HG03045 (cell line): ENCODE data around the gene TMEM51.

Source experiments
- ATAC-seq: cut with Tn5 transposase; IDR thresholded peaks from one replicate; pipeline ENCODE4 v1.9.1; 2021; ENCODE audit warnings: mild to moderate bottlenecking, moderate library complexity; ENCODE audit not compliant: unreplicated experiment

The TMEM51 gene

GRCh38 chr1:15153184-15153841 lies at the start of gene TMEM51:
Gene TMEM51, plus strand, starts transcription at chr1:15153747. Its CDS starts 61,341 bp downstream, at chr1:15215088.
- ATAC-seq = no peak

- ATAC-seq = no peak
Observed at GRCh38 chr1:15103906-15104305, 49.6 kb upstream of the TMEM51 start.

GRCh38 chr1:15104768-15105167 lies 48.8 kb upstream of the TMEM51 start:
- ATAC-seq = no peak

GRCh38 chr1:15106608-15107007 lies 46.9 kb upstream of the TMEM51 start:
- no peak for ATAC-seq

GRCh38 chr1:15107058-15107687 lies 46.4 kb upstream of the TMEM51 start:
- ATAC-seq = no peak

- no peak for ATAC-seq
Observed at GRCh38 chr1:15107911-15108310, 45.6 kb upstream of the TMEM51 start.

- no peak for ATAC-seq
Observed at GRCh38 chr1:15110128-15110866, 43.2 kb upstream of the TMEM51 start.

GRCh38 chr1:15110867-15111230 lies 42.7 kb upstream of the TMEM51 start:
- no peak for ATAC-seq

GRCh38 chr1:15113146-15113545 lies 40.4 kb upstream of the TMEM51 start:
- no peak for ATAC-seq

GRCh38 chr1:15114884-15115283 lies 38.7 kb upstream of the TMEM51 start:
- no peak for ATAC-seq

- ATAC-seq = no peak
Observed at GRCh38 chr1:15115542-15116330, 37.8 kb upstream of the TMEM51 start.

GRCh38 chr1:15116966-15117365 lies 36.6 kb upstream of the TMEM51 start:
- no peak for ATAC-seq

GRCh38 chr1:15117671-15118325 lies 35.7 kb upstream of the TMEM51 start:
- no peak for ATAC-seq

- no peak for ATAC-seq
Observed at GRCh38 chr1:15118579-15118978, 35.0 kb upstream of the TMEM51 start.

- no peak for ATAC-seq
Observed at GRCh38 chr1:15120251-15120945, 33.1 kb upstream of the TMEM51 start.

GRCh38 chr1:15122331-15122730 lies 31.2 kb upstream of the TMEM51 start:
- ATAC-seq = no peak

GRCh38 chr1:15123270-15123669 lies 30.3 kb upstream of the TMEM51 start:
- no peak for ATAC-seq

GRCh38 chr1:15123925-15124324 lies 29.6 kb upstream of the TMEM51 start:
- no peak for ATAC-seq

GRCh38 chr1:15124362-15125100 lies 29.0 kb upstream of the TMEM51 start:
- no peak for ATAC-seq
